Stimulated activated CD8-positive, alpha-beta memory T cell treated with anti-CD3 and anti-CD28 coated beads, Interleukin-4, amount 100 ng/mL, for 1 hour (primary cell): ENCODE results near the gene HMX1.

ENCODE experiments used
- DNase-seq, 2 donors: peaks; one replicate each; pipeline ENCODE4 v3.0.0-alpha.2; 2020; ENCODE audit warnings: low read depth in 2 of 2, low spot score in 1 of 2

The HMX1 gene

DNA sequence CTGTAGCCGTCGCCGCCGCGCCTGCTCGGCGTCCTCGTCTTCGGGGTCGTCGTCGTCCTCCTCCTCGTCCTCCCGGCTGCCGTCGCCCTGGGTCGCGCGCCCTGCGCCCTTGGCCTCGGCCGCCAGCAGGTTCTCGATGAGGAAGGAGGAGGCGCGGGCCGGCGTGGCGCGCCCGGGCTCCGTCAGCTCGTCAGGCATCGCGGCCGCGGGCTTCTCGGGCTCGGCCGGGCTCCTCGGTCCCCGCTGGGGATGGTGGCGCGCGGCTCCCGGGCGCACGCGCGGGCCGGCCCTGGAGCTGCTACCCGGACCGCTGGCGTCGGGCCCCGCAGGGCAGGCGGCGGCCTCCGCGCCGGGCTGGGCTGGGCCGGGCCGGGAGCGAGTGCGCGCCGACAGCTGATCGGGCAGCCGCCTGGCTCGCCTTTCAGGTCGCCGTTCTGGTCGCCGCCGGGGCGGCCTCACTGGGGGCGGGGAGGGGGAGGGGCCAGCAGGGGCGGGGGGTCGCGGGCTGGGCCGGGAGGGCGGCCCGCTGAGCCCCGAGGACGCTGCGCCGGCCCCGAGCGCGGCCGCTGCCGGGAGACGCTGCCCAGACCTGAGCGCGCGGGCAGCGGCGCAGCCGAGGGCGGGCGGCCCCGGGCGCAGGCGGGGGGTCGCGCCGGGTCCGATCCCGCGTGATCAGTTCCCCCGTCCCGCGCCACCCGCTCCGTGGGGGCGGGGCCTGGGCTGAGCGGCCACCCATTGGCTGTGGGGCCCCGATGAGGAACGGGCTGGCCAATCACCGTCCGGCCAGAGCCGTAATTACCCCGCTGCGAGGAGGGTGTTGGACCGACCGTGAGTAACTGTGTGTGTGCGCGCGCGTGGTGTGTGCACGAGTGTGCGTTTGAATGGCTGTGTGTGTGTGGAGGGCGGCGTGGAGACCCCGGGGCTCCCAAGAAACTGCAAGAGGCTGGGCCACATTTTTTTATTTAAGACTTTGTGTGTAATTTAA is at the start of gene HMX1:
TSS of gene HMX1 (minus strand) at position 423 of the 985 bp plus-strand sequence. CDS start at position 198, 225 bp downstream.
- DNase-seq, result no peak

DNA sequence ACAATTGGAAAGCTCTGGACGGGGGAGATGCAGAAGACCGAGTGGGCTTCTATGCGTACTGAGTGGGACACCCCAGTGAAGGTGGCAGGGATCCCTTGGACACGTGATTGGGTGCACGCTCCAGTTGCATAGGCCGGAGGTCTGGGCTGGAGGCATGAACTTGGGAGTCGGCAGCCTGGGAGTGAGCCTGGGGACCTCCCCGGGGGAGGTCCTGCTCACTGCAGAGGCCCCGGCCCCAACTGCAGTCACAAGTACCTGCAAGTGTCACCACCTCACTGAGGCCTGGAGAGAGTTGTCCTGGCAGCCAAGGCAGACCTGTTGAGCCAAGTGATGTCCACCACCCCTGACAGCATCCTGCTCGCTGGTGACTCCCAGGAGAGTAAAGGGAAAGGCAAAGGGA is 49.3 kb upstream of the HMX1 start:
- DNase-seq, result no peak

DNA sequence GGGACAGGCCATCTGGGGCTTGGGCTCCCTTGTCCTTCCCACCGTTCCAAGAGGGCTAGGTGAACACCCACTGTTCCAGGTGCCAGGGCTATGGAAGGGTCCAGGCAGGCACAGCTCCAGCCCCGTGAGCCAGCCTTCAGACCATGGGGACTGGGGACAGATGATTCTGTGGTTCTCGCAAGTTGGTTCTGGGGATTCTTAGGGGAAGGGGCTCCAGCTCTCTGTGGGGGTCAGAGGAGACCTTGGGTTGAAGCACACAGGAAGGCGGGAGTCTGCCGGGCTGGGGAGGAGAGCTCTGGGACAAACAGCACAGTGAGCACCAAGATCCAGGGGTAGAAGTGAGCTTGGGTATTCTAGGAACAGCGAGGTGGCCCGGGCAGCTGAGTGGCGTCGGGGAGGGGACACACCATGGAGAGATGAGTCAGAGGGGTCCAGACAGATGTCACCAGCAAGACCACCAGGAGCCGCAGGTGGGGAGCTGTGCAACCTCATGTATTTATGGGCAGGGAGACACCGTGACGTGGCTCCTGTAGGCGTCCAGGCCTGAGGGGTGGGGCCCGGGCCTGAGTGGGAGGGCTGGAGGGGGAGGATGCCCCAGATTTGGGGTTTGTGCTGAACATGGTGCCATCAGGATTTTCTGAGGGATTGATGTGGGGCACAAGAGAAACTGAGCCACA is 48.8 kb upstream of the HMX1 start:
- DNase-seq, result no peak

DNA sequence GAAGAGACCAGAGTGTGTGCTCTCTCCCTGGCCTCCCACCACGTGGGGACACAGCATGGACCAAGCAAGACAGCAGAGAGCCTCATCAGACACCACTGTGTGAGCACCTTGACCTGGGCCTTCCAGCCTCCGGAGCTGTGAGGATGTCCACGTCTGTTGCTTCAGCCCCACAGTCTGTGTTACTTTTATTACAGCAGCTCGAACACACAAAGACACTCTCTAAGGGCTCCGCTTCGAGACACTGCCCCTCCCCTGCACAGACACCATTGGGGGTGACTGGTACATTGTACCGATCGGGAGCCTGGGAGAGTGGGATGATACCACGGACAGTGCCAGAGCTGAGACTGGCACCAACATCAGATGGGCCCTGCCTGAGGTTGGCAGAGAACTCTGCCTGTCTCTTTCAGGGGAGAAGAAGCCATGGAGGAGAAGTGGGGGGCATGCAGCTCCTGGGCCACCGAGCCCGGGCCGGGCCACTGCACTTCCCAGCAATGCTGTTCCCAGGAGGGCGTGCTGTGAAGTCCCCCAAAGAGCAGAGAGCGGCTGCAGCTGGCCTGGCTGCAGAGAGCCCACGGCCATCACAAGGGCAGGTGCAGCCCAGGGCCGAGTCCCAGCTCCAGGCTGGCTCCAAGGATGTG is 48.1 kb upstream of the HMX1 start:
- DNase-seq, result no peak

DNA sequence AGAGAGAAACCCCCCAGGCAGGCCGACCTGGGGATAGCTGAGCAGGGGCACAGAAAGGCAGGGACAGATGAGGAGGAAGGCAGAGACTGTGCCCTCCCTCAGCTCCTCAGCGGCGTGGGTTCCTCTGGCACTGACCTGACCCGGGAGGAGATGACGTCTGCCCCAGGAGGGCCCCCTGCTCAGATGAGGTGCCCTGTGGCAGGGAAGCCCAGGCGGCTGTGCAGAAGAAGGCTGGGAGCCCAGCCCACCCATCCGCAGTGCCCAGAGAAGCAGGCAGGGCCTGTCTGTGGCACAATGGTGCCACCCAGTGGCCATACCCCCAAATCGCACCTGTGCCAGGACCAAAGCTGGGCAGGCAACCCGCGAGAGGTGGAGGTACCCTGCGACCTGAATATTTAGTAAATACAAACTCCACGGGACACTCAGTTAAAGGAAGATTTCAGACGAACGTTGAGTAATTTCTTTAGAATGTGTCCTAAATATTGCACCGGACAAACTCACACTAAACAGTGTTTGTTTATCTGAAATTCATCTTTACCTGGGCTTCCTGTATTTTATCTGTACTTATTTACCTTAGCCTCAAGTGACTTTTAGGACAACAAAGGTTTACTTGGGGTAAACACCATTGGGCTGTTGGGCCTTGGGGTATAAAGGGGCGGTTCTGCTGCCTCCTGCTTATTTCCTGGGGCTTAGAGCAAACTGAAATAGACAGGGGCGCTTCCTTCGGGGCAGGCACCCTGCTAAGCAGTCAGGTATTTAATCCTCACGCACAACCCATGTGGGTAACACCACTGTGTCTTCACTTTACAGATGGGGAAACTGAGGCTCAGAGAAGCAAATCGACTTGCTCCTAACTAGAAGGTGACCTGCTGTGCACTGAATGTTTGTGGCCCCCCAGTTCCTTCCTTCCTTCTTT is 46.5 kb upstream of the HMX1 start:
- DNase-seq, result peak in 1 of 2 donors; percentile 21

GRCh38 chr4:8917321-8917811 is 45.7 kb upstream of the HMX1 start:
- DNase-seq, result no peak

GRCh38 chr4:8916906-8917305 is 45.3 kb upstream of the HMX1 start:
- DNase-seq, result no peak

GRCh38 chr4:8916351-8916885 is 44.8 kb upstream of the HMX1 start:
- DNase-seq, result no peak

DNA sequence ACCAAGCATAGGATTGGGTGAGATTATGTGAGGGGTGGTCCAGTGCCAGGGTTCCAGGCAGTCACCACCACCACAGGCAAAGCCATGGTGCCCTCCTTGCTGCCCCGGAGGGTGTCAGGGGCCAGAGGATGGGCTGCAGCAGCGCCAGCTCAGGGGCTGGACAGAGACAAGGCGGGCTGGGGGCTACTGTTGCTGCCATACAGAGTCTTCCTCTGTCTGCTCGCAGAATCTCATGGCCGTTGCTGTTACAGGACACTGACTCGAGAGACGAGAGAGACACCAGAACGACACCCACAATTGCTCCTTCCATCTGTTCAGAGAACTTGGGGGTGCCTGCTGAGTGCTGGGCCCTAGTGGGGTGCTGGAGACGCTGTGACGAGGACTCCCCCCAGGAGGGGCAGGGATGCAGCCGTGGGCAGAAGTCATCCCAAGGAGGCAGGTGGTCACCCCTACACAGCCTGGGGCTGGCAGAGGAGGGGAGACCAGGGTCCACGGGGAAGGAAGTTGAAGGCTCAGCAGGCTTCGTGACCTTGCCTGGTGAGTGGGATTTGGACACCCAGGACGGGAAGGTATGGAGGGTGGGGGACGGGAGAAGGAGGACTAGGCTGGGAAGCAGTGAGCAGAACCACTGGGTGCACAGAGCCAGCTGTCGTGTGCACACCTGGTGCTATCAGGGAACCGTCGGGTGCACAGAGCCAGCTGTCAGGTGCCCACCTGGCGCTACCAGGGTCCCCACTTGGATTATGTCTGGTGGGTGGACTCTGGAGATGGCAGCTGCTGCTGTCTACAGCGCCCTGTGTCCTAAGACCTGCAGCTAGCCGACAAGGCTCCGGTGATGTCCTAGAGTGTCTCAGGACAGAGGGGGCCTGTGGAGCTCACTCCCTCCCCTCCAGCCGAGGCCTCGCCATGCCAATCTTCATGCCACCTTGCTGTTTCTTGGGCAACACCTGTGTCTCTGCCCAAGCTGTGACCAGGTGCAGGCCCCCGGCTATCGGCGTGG is 43.9 kb upstream of the HMX1 start:
- no peak for DNase-seq

GRCh38 chr4:8914461-8915171 is 43.0 kb upstream of the HMX1 start:
- no peak for DNase-seq

GRCh38 chr4:8913858-8914460 is 42.3 kb upstream of the HMX1 start:
- DNase-seq, result no peak

DNA sequence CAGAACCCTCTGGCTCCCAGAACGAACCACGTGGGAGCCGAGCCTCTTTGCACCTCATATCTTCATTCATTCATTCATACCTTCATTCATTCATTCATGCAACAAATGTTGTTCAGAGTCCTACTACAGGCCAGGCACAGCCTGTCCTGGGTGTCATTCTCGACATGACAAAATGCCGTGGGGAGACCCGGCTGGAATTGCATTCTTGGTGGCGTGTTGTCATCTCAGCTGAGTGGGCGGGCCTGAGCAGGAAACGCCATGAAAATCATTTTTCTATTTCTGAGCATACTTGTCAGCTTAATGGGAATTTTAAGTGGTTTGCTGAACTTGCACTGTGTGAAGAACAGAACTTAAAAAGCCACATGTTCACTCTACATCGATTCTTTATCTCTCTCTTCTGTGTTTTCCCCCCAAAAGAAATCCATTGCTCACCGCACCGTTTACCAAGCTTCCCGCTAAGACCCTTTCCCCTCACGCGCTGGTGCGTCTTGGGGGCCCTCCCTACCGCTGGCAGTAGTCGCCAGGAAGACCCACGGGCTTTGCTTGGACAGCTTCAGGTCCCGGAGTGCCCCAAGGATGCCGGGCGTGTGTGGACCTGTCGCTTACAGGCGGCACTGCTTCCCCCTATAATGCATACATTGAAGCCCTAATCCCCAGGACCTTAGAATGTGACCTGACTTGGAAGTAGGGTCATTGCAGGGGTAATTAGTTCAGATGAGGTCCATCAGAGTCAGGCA is 41.6 kb upstream of the HMX1 start:
- DNase-seq, result no peak

GRCh38 chr4:8912506-8912905 is 40.9 kb upstream of the HMX1 start:
- DNase-seq, result no peak

GRCh38 chr4:8912089-8912455 is 40.4 kb upstream of the HMX1 start:
- DNase-seq, result no peak

DNA sequence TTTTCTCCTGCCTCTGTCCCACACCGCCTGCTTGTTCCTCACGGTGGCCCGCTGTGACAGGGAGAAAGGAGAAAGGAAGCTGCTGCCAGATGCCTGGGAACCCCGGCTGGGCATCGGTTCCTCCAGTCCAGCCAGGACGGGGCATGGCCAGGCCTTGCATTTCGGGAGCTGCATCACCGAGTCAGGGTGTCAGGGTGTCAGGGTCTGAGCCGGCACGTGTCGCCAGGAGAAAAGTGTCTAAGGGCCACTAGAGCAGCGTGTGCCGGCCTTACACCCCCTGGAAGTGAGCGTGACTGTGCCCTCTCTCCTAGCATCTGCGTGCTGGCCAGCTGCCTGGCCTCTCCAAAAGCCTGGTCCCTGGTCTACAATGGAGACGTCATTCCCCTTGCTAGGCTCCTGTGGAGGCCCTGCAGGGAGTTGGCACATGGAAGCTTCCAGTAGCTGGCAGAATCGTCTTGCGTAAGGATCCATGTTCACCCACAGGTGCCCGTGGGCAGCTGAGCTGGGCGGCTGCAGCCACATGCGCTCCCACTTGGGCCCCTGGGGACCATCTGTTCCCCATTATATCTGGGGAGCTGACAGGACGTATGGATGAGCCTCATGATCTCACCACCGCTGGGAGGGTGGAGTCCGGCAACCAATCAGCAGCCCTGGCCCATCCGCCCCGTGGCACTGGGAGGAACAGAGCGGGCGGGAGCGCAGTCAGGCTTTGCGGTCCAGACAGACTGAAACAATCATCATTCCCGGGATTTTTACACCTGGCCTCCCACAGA is 39.9 kb upstream of the HMX1 start:
- DNase-seq, result no peak

DNA sequence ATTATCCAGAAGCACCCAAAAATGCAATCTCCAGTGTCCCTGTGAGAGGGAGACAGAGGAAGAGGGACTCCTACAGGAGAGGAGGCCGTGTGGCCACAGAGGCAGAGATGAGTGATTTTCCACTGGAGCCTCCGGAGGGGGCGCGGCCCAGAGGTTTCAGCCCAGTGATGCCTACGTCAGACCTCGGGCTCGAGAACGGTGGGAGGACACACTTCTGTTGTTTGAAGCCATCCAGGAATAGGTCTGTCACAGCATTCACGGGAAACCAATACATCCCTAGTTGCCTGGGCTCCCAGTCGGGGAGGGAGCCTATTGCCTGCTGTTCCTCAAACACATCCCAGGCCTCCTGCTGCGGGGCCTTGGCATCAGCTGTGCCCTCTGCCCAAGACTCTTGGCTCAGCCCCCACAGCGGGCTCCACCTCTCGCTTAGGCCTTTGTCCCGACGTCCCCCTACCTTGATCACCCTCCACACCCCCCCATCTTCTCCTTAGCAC is 39.2 kb upstream of the HMX1 start:
- DNase-seq, result no peak
